NCI-H510A (cell line): ENCODE measurements around the gene HMG20A.
A peak's percentile ranks its signal among the peaks of the same experiment; 100 is the strongest.
"Not testable (repeated sequence)": the region's sequence is repeated elsewhere in the genome, so short reads cannot be mapped to it uniquely, and the experiment has no call there.

Experiments used
- DNase-seq: peaks from one replicate; lab custom pipeline; 2025; lab: John Stamatoyannopoulos, UW

HMG20A gene

GRCh38 chr15:77406846-77407245, 13.8 kb upstream of the HMG20A start:
- no peak for DNase-seq

- no peak for DNase-seq
Measured at GRCh38 chr15:77409259-77410156, 11.2 kb upstream of the HMG20A start.

GRCh38 chr15:77410157-77410500, 10.6 kb upstream of the HMG20A start:
- not testable (repeated sequence) for DNase-seq

- DNase-seq = no peak
Measured at GRCh38 chr15:77410701-77411618, 9.7 kb upstream of the HMG20A start.

- no peak for DNase-seq
Measured at GRCh38 chr15:77411619-77411976, 9.1 kb upstream of the HMG20A start.

GRCh38 chr15:77412972-77413698, 7.6 kb upstream of the HMG20A start:
- no peak for DNase-seq

GRCh38 chr15:77413699-77414349, 6.9 kb upstream of the HMG20A start:
- DNase-seq = no peak

- DNase-seq = no peak
Measured at GRCh38 chr15:77414789-77415442, 5.8 kb upstream of the HMG20A start.

- DNase-seq = no peak
Measured at GRCh38 chr15:77415450-77416147, 5.1 kb upstream of the HMG20A start.

GRCh38 chr15:77416148-77416455, 4.6 kb upstream of the HMG20A start:
- DNase-seq = no peak

GRCh38 chr15:77416954-77417353, 3.7 kb upstream of the HMG20A start:
- DNase-seq = no peak

GRCh38 chr15:77417602-77418001, 3.1 kb upstream of the HMG20A start:
- no peak for DNase-seq

GRCh38 chr15:77418391-77418965, 2.2 kb upstream of the HMG20A start:
- DNase-seq = no peak

GRCh38 chr15:77418966-77419835, 1.5 kb upstream of the HMG20A start:
- no peak for DNase-seq

- peak; percentile 91 for DNase-seq
Measured at GRCh38 chr15:77419836-77420609, 665 bp upstream of the HMG20A start, which contains the start of gene PEAK1. Gene PEAK1 (minus strand): TSS chr15:77420104. CDS start chr15:77181926, 238,178 bp downstream.

GRCh38 chr15:77421370-77421700, 647 bp downstream of the HMG20A start:
- no peak for DNase-seq

- DNase-seq = no peak
Measured at GRCh38 chr15:77425104-77425503, 4.4 kb downstream of the HMG20A start.

- no peak for DNase-seq
Measured at GRCh38 chr15:77426377-77426776, 5.7 kb downstream of the HMG20A start.

- DNase-seq = no peak
Measured at GRCh38 chr15:77426871-77427270, 6.2 kb downstream of the HMG20A start.
